GM21515 (cell line): ENCODE results near the gene TNFSF18.
"Not testable (repeated sequence)": the region's sequence is repeated elsewhere in the genome, so short reads cannot be mapped to it uniquely, and the experiment has no call there.

Experiments used
- ATAC-seq: cut with Tn5 transposase; IDR thresholded peaks from one replicate; pipeline ENCODE4 v1.9.1; 2021; ENCODE audit not compliant: unreplicated experiment

Gene TNFSF18, protein sequence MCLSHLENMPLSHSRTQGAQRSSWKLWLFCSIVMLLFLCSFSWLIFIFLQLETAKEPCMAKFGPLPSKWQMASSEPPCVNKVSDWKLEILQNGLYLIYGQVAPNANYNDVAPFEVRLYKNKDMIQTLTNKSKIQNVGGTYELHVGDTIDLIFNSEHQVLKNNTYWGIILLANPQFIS

DNA sequence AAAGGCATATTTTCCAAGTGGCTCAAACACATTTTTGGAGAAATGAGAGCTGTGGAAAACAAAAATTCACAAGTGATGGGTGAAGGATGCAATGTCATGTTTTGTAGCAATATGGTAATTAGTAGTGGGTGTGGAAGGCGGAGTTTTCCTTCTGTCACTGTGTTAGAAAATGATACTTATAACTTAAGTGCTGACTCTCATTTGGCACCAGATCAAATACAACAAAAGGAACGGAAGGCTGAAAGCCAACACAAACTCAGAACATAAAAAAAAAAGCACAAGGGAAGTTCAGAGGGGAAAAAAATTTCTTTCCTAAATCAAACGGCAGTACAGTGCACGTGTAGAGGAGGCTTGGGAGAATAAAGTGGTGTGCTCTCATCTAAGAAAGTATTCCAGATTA lies at the start of gene TNFSF18:
Gene TNFSF18 (minus strand): TSS at position 77 of the 400 bp plus-strand sequence. CDS start 45 bp downstream, at position 32.
- no peak for ATAC-seq

DNA sequence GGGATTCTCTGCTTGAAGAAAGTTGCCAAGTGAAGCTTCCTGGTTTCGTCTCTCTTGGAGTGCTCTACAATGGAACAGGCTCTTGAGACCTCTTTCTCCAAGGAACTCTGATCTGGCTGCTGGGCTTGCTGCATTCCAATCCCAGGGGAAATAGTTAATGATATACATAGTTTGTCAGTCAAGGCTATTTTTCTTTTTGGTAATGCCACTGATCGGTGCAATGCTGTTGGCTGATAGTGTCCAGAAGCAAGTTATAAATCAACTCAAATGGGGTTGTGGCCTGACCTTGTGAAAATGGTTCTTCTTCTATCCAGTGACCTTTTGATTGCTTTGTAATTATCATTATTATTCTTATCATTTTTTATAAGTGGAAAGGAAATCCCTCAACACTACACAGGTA lies 48.4 kb upstream of the TNFSF18 start:
- no peak for ATAC-seq

GRCh38 chr1:173098117-173098516 lies 47.4 kb upstream of the TNFSF18 start:
- ATAC-seq: no peak

GRCh38 chr1:173097001-173097400 lies 46.3 kb upstream of the TNFSF18 start:
- ATAC-seq: no peak

DNA sequence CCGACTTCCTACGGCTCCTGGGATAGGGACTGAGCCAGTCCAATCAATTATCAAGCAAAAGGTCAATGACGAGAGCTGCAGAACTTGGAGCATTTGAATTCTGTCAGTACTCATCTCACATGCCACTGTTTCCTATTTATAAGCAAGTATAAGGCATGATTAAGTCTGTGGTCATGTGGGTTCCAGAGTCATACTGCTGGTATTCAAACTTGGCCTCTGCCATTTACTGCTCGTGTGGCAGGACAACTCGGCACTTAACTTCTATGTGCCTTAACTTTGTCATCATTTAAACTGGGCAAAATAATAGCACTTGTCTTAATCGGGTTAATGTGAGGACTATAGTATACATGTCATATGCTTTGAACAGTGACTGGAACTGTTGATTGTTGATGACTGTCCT lies 44.9 kb upstream of the TNFSF18 start:
- ATAC-seq: no peak

- no peak for ATAC-seq
Measured at GRCh38 chr1:173094541-173094940, 43.8 kb upstream of the TNFSF18 start.

GRCh38 chr1:173093691-173094445 lies 43.1 kb upstream of the TNFSF18 start:
- no peak for ATAC-seq

DNA sequence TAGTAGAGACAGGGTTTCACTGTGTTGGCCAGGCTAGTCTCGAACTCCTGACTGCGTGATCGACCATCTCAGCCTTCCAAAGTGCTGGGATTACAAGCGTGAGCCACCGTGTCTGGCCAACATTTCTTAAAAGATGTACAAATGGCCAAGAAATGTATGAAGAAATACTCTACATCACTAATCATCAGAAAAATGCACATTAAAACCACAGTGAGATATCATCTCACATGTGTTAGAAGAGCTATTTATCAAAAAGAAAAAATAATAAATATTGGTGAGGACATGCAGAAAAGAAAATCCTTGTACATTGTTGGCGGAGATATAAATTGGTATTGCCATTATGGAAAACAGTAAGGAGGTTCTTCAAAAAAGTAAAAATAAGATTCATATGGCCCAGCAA lies 33.6 kb upstream of the TNFSF18 start:
- no peak for ATAC-seq

DNA sequence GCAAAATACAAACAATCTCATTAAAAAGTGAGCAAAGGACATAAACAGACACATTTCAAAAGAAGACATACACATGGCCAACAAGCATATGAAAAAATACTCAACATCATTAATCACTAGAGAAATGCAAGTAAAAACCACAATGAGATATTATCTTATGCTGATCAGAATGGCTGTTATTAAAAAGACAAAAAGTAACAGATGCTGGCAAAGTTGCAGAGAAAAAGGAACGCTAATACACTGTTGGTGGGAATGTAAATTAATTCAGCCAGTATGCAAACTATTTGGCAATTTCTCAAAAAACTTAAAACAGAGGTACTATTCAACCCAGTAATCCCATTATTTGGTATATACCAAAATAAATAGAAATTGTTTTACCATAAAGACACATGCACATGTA lies 32.2 kb upstream of the TNFSF18 start:
- ATAC-seq: no peak

- ATAC-seq: not testable (repeated sequence)
Measured at GRCh38 chr1:173074217-173074616, 23.5 kb upstream of the TNFSF18 start.

DNA sequence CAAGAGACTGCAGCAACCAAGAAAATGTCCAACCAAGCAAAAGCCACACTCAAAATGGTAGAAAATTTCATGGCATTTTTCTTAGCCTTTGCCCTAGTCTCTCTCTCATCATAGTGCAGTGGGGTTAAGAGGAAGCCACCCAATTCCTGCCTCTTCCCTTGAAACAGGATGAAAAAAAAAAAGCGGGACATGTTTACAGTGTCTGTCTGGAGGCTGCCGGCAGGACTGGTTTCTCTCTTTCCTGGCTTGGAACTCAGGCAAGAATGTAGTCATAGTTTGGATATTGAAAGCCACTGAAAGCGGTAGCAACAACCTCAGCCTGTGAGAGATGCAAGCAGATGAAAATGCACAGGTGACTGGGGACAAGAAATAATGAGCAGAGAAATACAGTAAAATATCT lies 13.3 kb upstream of the TNFSF18 start:
- ATAC-seq: no peak

- no peak for ATAC-seq
Measured at GRCh38 chr1:173063171-173063570, 12.4 kb upstream of the TNFSF18 start.

DNA sequence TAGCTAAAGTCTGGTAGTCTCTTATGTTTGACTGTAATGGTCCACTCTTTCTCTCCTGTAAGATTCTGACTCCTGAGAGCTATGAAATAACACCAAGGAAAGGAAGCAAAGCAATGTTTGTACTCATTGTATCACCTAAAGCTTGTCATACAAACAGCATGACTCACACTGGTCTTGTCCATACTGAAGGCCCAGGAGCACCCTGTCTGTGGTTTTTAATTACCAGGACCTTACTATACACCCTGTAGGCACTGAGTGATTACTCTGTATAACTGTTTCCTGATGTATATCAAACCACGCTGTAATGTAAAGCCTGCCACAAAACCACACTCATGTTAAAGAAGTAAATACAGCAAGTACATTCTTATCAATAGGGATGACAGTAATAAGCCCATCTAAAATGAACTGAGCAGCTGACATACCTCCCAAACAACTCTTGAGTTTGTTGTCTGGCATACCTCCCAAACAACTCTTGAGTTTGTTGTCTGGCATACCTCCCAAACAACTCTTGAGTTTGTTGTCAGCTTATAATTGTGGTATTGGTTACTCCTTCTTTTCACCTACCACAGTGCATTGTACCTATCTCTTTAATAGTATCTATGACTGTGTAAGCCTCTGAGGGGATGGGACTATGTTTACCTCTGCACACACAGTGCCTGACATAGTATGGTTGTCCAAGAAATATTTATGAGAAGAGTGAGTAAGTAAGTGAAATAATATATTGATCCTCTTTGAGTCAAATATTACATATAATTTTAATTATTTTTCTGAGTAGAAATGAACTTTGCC lies 11.6 kb upstream of the TNFSF18 start:
- no peak for ATAC-seq

DNA sequence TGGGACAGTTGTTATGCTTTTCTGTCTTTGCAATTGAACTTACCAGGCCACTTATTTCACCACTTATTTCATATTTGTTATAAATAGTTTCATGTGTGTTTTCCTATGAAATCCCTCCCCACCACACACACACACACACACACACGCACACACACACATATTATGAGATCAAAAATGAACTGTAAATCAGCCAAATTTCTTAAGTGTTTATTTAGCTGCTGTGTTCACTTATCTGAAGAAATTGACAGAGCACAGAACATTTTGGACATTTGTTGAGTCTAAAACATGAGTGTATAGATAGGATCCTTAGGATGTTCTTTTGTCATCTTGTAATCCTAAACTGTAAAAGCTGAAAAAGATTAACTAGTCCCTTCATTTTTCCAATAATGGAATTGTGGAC lies 7.8 kb upstream of the TNFSF18 start:
- no peak for ATAC-seq

DNA sequence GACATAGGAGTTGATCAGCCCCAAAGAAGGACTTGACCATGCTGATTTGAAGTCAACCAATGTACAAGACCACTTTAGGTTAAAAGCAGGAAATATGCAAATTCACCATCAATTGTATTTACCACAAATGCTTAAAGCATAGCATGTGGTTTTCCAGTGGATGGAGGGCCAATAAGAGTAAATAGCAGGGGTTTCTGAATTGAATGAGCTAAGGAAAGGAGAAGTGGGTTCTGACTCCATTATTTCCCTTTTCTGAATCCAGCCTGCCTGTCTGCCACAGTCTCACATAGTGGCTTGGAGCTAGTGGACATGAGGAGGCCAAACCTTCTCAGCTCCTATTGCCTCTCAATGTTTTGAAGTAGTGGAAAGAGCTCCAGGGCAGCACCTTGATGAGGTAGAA lies 7.2 kb upstream of the TNFSF18 start:
- no peak for ATAC-seq

DNA sequence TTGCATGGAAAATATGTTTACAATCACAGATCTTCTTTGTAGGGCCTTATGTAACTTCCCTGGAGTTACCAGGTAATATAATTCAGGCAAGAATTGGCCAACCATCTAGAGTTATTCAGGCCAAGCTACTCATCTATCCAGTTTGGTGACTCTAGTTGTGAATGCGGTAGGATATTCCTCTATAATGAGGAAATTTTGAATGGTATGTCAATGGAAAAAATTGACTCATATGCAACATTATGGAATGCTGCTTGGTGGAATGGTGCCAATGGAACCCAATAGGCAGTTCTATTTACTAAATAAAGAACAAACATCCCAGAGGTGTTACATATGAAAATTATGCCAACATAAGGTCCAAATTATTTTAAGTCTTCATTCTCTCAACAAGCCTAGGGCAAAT lies 5.6 kb upstream of the TNFSF18 start:
- no peak for ATAC-seq

DNA sequence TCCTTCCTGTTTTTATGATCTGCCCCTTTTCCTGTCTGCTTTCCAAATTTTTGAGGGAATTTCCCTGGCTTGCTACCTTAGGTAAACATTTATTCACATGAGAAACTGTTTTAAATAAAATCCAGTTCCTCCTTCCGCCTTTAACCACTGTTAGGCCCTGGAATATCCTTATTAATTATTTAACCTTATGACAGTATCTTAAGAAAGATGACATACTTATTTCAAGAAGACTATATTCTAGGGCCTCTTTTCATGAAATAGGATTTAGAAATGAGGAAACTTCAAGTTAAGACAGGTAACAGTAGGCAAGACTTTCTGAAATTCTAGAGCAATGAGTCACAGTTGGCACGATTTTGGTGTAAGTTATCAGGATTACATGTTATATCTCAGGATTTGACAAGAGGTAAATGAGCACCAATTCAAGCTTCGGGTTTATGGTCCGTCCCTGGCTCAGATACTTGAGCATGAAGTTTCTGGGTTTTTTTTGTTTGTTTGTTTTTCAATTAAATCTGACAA lies 2.0 kb upstream of the TNFSF18 start:
- ATAC-seq: no peak

DNA sequence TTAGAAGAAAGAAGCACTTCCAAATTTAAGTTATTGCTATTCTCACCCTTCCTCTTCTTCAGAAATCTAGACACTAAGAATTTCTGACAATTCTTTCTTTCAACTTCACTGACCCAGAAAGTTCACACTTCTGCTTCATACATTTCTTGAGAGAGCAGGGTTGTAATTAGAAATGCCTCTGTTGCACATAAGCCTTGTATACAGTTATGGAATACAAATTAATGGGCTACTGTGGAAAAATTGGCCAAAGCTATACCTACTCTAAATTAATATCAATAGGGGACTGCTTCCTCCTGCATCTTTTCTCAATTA lies 1.5 kb downstream of the TNFSF18 start:
- no peak for ATAC-seq

DNA sequence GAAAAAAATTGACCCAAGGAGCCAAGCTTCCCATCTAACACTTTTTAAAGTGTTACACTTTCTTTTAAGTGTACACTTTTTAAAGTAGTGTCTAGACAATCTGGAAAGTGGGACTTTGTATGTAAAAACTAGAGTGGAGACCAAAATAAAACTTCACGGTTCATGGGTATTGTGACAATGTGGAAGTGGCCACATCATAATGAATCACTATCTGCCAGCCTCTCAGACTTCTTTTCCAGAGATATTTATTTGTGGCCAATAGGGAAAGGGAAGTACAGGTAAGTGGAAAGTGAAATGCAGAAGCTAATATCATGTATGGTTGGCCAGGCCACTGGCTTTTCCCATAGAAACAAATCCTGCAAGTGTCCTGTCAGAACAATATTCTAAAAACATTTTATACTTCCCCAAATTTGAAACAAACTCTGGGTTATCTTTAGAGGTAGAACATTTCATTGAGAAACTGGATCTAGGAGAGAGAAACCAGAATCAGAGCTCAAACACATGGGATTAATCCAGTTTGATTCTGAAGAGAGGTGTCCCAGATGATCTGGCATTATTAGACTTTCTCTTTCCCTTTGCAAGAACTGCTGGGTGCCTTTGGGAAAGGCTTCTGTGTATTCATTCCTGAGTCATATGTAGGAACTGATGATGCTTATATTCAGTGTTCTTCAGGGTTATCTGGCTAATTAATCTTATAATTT lies 2.0 kb downstream of the TNFSF18 start:
- no peak for ATAC-seq

DNA sequence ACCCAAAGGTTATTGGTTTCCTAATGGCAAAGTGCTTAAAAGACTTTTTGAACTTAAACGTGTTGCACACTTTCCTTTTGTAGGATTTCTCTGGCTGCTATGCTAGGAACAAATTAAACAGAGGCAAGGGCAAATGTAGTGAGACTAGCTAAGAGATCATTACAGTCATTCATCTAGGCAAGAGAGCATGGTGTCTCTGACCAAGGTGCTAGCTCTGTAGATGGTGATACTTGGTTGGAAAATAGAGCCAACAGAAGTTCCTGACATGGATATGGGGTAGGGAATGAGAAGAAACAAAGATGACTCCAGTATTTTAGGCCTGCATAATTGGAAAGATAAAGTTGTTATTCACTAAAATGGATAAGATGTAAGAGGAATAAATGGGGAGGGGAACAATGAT lies 6.1 kb downstream of the TNFSF18 start:
- ATAC-seq: no peak

DNA sequence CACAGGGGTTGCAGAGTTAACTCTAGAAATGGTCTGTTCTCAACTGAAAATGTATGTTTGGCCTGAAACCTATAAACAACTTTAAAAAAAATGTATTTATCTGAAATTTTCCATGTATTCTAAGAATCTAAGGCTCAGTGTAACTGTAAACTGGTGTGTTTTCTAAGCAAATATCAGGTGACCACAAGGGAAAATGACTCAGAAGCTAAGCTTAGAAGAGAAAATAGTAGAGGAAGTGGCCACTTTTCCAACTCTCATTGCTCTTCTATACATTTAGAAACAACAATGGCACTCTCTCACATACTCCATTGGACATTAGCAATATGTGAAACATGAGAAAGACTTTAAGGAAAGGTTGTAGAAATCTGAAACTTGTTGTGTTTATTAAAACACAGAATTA lies 7.5 kb downstream of the TNFSF18 start:
- ATAC-seq: no peak
